NCI-H128 (cell line): ENCODE measurements around the gene TTI1.

Experiments used
- DNase-seq: peaks from one replicate; lab custom pipeline; 2025; ENCODE audit not compliant: unreplicated experiment; lab: John Stamatoyannopoulos, UW

The TTI1 gene

DNA sequence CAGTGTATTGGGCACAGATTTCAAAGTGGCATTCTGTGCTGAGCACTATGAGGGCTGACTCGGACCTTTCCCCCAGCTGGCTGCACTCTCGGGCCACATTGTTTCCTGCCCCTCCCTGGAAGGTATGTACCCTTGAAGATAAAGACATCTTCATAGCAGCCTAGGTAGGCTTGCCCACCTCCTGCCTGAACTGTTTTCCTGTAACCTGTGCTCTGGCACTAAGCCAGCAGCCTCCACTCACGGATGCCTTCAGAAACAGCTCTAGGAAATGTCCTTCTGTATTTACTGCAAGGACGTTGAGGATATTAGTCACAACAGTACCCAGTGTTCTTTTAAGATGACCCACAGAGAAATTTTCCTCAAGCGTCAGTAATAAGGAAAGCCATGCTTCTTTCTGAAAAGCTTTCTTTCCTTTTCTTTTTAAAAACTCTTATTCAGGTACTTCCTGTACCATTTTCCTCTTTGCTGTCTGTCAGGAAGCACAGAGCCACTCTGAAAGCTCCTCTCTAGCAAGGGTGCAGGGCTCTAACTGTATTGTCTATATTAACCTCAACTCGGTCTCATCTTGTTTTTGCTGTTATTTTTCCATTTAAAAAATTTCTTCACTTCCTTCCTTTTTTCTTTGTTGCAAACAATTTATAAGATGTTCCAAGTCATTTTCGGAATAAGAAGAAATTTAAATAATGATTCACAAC is 43.5 kb downstream of the TTI1 start:
- no peak for DNase-seq

DNA sequence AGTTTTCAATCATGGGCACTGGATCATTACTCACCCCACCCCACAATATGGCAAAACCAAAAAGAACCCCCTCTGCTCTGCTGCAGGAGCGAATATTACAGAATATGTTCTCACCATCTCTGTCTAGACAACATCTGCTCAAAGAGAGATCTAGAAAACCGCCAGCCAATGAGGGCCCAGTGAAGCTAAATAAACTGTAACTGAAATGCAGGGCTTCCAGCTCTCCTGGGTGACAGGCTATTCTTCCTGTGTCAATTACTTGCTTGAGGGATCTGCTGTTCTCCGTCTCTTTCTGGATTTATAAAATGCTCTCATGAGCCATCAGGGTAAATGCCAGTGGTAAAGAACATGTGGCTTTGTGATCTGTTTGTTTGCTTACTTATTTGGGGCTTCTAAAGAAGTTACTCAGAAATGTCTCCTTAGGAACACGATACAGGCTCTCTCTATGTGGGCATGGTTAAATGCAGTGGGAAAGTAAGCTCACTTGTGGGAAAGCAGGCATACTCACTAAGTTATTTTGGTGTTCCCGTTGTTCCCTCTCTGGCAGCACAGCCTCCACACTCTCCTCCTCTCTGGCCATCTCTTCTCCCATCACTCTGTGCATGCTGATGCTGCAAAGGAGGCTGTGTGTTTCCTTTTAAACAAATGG is 44.8 kb downstream of the TTI1 start:
- DNase-seq = no peak

DNA sequence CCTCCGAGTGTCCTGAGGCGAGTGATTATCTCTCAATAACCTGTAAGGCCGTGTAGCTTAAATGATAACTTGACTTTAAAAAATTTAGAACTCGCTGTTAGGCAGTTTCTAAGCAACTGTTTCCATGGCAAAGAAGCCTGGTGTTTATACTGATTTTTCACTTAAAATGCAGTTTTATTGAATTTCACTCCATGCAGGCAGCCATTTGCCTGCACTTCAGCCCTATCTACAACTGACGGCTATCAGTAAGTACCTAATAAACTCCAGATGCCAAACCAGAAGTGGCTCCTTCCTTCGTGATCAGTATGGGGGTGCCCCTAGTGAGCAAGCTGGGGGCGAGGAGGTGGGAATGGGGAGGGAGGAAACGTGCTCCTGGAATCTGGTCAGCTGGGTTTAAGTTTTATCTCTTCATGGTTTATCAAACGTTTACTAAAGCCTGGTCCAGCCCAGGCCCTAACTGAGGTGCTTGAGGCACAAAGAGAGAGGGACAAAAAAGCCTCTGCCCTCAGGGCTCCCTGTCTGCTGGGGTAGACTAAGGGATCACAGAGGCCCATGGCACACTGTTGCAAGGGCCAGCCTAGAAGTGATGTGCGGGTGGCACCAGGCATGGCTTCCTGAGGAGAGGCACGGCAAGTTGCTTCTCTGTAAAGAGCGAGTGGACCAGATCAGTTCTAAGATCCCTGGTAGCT is 45.5 kb downstream of the TTI1 start:
- no peak for DNase-seq

DNA sequence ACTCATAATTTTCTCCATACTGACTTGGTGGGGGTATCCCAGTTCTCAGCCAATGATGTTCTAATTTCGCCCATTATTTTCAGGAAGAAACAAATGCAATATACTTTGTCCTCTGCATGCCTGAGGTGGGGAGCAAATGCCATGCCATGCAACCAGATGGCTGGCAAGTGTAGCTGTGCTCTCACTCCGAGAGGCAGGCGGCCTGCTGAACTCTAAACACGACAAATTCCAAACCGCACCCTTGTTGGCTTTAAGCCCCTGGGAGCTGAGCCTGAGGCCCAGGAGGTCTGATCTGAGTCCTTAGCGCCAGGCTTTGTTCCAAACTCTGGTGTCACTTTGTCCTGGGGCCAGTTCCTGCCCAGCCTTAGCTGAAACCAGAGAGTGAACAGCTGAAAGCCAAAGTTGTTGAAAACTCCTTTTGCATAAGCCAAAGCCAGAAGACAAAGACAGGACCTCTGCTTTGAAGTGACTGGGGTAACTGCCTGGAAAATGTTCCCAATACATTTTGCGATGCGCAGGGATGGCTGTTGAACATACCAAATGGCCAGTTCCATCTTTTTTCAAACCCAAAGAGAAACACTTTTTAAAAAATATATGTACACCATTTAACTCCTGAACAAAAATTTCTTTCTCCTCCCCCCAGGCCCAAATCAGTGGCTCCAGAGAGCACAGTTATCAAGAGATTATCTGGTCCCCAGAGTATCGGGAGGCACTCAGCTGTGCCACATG is 46.2 kb downstream of the TTI1 start:
- DNase-seq = no peak

DNA sequence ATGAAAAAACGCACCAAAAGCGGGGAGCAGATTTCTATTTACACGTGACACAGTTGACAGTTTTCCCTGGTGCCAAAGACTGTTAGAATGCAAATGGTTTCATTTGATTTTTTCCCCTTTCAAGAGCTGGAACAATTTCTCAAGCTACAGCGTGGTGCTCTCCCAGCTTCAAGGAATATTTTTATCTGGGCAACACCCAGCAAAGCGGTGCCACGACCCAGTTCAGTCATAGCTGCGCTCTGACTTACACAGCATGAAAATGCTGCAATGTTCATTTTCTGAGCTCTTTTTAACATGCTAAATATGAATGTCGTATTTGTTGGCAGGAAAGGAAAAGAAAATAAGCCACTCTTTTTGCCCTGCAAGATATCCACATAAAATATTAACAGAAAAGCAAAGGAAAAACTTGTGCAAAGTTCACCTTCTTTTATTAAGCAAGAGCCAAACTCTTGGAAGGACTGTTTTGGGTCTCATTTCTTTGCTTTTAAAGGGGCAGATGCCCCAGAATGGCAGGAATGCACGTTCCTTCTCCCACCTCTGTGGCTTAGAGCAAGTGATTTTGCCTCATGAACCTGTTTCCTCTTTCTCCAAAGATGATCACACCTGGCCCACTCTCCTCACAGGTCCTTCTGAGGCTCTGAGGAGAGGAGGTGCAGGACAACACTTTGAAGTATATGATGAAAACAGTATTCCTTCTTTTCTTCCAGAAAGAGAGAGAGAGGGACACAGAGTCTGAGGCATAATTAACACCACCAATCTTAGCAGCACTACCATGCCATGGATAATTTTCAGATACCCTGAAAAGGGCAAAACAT is 47.0 kb downstream of the TTI1 start:
- DNase-seq = no peak

DNA sequence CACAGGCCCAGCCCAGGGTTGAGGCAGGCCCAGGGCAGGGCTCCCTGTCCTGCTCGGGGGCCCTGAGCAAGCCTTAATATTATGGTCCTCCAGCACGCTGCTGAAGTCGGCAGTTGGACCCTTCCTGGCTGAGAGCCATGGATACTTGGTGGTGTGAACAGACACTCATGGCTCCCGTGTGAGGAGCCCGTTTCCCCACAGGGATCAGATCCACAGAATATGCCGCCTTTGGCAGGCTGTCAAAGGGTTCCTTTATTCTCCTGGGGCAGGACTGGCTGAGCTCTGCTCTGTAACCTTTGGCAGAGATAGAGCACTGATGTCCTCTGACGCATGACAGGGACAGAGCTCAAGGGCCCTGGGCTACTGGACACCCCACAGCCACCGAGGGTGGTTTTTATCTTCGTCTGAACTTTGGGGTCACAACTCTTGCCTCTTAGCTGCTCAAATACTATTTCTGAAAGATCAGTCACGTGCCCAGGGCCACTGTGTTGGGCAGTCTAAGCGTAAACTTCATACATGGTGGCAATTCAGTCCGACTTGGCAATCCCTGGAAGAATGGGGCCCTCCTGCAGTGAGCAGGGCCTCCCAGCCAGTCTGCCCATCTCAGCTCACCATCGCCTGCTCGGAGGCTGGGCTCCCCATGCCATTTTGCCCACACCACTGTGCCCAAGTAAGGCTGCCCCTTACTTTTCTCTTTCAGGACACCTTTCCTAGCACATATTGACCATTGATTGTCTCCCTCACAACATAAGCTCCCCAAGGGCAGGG is 49.1 kb downstream of the TTI1 start:
- no peak for DNase-seq

DNA sequence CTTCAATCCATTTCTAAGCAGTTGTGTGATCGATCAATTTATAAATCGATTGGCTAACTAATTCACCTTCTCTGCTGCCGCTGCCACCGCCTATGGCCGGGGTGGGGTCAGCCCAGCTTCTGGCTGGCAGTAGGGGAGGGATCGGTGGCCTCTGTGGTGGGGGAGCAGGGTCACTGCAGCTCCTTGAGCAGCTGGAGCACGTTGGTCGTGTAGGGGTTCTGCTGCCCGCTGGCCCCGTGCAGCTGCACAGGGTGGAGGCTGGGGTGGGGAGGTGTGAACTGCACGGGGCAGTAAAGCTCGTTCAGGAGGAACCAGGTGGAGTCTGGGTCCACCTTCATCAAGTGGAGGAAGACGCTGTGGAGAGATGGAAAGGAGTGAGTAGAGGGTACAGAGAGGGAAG is 50.0 kb downstream of the TTI1 start:
- no peak for DNase-seq

DNA sequence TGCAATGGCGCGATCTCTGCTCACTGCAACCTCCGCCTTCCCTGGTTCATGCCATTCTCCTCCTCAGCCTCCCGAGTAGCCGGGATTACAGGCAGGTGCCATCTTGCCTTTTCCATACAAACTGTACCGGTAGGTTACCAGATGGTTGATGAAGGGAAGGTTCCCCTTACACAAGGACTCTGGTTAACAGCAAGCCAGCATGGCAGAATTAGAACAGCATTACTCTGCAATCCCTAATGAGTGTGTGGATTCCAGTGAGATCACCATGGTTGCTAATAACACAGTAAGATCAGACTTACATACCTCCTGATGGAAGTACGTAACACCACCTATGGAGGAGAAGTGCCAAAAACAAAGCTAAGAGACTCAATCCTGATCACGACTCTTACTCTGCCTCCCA is 51.7 kb downstream of the TTI1 start:
- no peak for DNase-seq

DNA sequence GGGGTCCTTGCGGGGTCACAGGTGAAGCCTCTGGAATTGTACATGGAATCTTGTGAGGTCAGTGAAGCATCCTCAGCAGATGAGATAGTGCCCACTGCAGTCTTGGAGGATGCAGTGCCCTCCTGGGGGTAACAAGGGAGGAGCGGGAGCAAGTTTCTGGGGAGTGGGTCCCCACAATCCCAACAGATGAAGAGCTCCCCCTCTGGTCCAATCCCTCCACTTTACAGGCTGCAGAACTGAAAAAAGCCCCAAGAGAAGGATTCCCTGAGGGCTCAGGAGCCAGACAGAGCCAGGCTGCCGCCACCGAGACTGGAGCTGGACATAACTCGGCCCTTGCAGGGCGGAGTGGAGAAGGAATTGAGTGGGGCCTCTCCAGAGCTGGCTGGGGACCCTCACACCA is 52.4 kb downstream of the TTI1 start:
- no peak for DNase-seq

DNA sequence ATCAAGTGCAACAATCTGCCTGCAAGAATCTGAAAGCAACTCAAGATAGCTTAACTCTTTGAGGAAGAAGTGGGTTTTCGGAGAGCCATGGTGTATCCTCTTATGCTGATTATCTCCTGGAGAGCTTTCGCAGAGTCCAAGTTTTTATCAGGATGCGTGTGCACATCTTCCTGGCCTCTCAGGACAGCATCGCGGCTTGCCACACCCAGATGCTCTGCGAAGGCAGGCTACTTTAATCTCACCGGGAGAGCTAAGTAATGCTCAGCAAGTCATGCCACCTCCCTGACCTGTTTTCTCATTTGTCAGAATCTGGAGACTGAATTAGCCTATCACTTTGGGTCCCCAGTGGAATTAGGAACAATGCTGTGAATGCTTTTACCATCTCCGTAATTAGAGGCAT is 52.9 kb downstream of the TTI1 start:
- DNase-seq = no peak

DNA sequence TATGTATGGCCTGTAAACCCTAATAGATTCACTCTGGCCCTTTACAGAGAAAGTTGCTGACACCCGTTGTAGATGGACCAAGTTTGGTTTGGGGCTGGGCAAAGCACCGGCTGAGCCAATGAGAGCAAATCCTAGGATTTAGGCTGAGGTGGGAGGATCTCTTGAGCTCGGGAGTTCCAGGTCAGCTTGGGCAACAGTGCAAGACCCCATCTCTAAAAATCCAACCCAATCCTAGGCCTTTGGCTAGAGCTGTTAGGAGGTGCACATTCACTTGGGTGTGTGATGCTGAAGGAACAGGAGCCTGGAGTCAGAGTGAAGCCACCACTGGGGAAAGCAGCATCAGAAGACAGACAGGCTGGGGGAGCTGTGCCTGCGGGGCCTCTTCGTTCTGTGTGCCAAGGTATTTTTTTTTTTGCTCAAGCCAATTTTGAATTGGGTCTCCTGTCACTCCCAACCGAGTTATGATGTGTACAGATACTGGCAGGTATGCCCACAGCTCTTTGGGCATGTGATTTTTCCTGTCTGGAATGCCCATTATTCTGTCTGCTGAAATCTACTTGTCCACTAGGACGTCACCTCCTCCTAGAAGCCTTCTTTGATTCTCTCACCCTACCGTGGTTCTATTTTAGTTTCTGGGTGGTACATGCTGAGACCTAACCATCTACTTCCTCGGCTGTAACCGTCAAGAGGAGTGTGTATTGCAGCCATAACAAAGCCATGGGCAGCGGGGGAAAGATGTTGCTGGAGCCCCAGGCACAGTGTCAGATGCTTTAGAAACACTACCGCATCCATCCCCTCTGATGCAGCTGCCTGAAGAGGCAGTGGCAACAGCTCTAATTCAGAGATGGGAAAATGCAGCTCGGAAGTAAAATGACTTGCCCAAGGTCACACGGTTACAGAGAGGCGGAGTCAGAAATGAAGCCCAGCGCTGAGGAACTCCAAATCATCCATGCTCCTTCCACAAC is 54.0 kb downstream of the TTI1 start:
- no peak for DNase-seq

DNA sequence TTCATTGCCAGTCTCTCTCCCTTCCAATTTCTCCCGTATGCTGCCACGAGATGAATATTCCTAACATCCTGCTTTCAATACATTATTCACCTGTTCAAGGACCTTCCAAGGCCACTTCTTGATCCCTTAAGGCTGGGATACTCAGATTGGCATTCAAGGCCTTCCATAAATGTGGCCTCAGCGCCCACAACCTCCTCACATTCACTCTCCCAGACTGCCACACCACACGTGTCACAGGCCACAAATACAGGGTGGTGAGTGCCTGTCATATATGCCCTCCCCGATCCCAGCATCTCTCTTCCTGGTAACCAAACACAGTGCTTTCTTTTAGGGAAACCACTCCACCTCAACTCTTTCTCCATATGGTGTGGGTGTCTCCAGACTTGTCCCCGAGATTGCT is 55.5 kb downstream of the TTI1 start:
- DNase-seq = no peak

DNA sequence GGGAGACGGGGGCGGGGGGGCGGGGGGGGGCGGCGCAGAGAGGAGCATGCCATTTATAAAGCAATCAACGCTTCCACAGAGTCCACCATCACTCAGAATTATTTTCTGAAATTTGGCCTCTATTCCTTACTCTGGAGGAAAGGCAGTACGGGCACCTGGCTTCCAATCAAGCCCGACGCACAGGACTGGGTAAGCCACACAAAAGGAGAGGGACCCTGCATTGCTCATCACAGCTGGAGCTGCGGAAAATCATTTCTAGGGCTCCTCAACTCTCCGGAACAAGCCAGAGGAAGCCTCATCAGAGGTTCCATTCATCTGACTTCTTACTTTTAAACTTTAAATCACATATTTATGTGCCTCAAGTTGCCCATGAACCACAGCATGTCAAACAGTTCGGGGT is 55.9 kb downstream of the TTI1 start:
- DNase-seq = no peak

DNA sequence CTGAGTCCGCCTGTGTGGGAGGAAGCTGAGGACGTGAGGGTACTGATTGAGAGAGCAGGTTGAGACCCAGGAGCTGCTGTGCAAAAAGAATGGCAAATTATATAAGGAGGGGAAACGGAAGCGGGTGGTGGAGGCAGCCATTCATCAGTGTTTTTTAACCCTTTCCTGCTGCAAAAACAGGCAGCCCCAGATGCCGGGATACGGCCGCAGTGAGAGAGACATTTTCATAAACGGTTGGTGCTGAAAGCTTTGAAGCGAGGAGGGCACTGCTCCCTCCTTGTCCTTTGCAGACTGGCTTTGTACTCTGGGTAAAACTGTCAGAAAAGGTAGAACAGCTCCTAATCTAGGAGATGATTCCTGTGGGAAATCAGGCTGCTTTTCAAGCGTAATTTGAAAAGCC is 56.4 kb downstream of the TTI1 start:
- no peak for DNase-seq

DNA sequence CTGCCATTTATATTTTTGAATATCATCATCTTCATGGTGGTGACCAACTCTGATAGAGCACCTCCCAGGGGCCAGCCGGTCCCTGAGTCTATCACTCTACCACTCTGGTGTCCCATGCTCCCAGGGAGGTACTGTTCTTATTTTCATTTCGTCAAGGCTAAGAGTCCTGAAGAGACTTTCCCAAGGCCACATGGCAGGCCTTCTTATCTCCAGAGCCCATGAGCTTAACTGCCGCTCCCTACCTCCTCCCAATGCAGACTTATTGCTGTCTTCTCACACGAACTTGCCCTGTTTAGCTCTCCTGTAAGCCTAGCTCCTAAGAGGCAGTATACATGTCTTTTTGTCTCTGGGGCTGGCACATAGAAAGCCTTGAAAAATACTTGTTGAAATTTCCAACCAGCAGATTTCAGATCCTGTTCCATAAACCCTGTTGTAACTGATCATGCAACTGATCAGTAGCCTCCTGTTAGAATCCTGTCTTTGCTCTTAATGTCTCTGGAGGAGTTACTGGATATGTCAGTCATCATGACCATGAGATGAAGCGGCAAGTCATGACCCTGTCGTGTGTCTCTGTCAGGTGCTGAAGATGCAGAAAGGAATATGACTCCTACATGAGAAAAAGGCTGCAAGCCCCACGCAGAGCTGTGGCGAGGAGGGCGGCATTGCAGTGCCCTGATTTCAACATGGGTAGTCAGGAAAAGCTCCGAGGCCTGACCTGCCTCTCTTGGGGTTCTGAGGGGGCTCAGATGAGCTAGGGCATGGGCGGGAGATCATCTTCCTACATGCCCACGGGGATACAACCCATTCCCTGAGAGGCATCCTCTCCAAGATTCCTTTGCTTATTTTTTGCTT is 60.0 kb downstream of the TTI1 start:
- DNase-seq = no peak

DNA sequence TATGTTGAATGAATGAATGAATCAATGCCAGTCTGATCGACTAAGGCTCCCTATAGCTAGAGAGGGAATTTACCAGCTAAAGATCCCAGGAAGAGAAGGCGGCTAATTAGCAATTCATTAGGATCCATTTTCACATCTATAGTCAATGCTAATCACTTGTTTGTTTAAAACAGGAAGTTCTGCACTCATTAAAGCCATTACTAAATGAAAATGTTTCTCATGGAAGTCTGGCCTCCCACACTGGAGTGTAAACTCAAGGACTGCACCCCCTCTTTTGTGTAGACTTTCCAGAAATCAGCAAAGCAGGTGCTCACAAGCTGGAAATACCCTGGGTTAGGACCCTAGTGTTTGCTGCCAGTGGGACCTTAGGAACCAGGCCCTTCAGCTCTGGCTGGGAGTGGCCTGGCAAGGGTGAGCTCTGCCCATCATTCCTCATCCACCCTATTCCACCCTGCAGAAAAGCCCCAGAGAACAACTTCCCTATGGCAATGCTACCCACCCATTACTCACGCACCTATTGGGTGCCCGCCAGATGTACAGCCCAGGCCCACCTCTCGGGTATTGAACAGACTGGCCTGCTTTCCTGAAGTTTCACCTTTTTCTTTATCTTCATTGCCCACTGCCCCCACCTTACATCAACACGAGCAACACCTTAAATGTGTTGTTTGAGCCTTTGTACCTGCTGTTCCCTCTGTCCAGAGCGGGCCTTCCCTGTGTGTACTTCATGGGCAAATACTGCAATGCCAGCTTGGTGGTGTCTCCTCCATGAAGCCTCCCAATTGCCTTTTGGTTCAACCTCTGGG is 60.8 kb downstream of the TTI1 start:
- DNase-seq = no peak

DNA sequence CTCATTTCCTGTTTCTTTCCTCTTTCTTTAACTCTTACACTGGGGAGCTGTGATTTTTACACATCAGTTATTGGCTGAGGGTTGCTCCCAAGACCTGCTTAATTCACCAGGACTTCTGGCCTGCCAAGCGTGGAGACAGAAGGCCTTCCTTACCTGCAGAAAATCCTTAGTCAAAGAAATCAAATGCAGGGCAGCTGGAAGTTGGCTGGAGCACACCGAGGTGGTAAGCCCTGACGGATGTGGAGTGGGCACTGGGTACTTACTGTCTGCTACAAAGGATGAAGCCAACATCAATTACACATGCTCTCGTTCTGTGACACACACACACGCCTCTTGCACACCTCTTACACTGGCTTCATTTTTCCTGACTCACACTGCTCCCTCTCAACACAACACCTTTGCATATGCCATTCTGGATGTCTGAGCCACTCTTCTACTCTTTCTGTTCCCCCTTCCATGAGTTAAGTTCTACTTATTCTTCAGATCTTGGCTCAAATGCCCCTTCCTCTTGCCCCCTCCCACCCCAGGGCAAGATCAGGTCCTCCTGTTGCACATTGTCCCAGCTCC is 61.6 kb downstream of the TTI1 start:
- DNase-seq = no peak
